Uterus (tissue), 2 donors: Measurements from ENCODE around the gene PREX1.

ENCODE experiments used
- POLR2A ChIP-seq, 2 donors: fragments of 450-650 bp; IDR thresholded peaks; one replicate each; pipeline ENCODE4 v1.6.1; 2016; ENCODE audit warnings: antibody characterized with exemption in 2 of 2, mild to moderate bottlenecking in 1 of 2, moderate library complexity in 1 of 2
- TF ChIP-seq, protein P1 (sequence below), 4 experiments: fragments of 200-600 bp in 2 of 4; fragments of 450-650 bp in 2 of 4; sonication (generic) in 2 of 4; IDR thresholded peaks; one replicate each; pipeline ENCODE4 v1.5.1; 2016 to 2019; ENCODE audit warnings: antibody characterized with exemption in 4 of 4, mild to moderate bottlenecking in 2 of 4, moderate library complexity in 1 of 4

DNA sequence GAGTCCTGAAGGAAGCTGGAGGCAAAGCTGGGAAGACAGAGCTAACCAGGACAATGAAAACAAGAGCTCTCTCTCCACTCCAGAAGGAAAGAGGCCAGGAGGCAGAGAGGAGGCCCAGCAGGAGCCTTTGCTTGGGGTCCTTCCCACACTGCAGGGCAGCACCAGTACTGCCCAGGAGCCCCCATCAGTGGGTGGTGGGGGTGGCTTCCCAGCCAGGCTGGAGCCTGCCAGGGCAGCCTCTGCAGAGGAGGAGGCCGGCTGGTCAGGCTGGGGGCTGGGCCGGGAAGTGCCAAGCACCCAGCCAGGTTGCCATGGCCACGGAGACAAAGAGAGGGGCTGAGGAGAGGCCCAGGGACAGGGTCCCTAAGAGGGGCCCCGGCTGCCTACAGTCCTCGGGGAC lies 33.4 kb downstream of the PREX1 start:
- TF ChIP-seq, protein P1, sequence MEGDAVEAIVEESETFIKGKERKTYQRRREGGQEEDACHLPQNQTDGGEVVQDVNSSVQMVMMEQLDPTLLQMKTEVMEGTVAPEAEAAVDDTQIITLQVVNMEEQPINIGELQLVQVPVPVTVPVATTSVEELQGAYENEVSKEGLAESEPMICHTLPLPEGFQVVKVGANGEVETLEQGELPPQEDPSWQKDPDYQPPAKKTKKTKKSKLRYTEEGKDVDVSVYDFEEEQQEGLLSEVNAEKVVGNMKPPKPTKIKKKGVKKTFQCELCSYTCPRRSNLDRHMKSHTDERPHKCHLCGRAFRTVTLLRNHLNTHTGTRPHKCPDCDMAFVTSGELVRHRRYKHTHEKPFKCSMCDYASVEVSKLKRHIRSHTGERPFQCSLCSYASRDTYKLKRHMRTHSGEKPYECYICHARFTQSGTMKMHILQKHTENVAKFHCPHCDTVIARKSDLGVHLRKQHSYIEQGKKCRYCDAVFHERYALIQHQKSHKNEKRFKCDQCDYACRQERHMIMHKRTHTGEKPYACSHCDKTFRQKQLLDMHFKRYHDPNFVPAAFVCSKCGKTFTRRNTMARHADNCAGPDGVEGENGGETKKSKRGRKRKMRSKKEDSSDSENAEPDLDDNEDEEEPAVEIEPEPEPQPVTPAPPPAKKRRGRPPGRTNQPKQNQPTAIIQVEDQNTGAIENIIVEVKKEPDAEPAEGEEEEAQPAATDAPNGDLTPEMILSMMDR (IDR thresholded peaks at IDR 0.05): no peak
- no peak for TF ChIP-seq POLR2A (IDR thresholded peaks at IDR 0.05)
